Activated CD8-positive, alpha-beta memory T cell treated with anti-CD3 and anti-CD28 coated beads, Interleukin-2, amount 50 U/mL, for 24 hours (primary cell): ENCODE data around the gene ENOX1.

Source experiments
- DNase-seq: peaks from one replicate; pipeline ENCODE4 v3.0.0-alpha.2; 2020; ENCODE audit errors: extremely low read depth

The ENOX1 gene

DNA sequence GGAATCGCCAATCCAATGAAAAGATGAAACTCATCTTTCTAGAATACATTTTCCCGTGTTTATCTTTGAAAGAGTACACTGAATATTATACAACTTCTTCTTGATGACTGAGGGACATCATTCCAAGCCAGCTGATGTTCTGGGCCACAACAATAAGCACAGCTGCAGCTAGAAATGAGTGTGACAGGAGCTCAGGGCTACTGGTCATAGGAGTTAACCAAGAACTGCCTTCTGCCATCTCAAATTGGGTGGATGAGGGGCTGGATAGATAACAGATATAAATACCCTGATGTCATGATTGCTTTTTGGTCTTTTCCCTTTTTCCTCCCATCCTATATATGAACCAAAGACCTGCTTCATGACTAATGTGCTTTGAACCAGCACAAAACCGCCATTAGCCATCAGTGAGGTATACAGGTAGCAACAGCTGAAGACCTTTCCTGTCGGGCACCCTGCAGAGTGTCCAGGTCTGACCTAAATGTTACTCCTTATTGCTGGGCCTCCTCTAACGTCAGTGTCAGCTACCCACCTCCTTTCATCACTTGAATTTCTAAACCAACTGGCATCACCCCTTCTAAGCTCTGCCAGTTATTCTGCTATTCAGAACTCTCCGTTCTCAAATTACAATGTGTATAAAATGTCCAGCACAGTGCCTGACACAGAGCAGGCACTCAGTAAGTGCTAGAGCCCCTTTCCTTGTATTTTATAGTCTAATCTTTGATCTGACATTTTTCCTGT lies 178.2 kb downstream of the ENOX1 start:
- no peak for DNase-seq

DNA sequence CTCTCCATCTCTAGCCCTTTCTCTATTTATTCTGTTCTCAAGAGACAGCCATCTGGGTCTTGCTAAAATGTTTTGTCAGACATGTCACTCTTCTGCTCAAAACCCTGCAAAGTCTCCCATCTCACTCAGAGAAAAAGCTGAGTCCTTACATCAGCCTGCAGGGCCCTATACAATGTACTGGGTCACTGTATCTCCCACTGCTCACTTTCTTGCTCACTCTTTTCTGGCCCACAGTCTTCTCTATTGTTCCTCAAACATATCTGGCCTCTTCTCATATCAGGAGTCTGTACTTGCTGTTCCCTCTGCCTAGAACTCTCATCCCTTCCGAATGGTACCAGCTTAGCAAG lies 189.2 kb downstream of the ENOX1 start:
- DNase-seq, result no peak

DNA sequence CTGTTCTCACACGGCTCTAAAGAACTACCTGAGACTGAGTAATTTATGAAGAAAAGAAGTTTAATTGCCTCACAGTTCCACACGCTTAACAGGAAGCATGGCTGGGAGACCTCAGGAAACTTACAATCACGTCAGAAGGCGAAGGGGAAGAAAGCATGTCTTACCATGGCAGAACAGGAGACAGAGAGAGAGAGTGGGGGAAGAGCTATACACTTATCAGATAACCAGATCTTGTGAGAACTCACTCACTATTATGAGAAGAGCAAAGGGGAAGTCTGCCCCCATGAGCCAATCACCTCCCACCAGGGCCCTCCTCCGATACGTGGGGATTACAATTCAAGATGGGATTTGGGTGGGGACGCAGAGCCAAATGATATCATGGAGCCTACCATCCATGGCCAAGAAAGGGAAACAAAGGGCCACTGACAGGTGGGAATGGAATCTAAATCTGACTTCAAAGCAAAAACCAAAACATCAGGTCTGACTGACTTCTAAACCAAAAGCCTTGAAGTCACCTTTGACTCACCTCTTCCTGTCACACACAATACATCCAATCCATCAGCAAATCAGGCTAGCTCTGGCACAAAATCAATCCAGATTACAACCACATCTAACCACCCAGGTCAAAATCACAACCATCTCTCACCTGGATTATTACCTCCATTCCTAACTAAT lies 189.7 kb downstream of the ENOX1 start:
- DNase-seq, result no peak

- no peak for DNase-seq
These were observed 190.8 kb downstream of the ENOX1 start for GRCh38 chr13:43596006-43596405.

- no peak for DNase-seq
These were observed 199.4 kb downstream of the ENOX1 start for GRCh38 chr13:43587376-43587775.

DNA sequence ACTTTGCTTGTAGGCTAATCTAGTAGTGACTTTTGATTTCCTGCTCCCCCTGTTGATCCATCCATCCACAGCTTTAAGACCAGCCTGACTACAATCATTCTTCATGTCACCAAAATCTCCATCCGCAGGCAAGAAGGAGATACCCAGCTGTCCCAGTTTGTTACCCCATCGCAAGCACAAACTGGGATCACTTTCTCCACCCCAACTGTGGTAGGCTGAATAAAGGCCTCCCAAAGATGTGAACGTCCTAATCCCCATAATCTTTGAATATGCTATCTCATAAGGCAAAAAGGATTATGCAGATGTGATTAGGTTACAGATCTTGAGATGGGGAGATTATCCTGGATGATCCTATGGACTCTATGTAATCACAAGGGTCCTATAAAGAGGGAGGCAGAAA lies 202.0 kb downstream of the ENOX1 start:
- no peak for DNase-seq

DNA sequence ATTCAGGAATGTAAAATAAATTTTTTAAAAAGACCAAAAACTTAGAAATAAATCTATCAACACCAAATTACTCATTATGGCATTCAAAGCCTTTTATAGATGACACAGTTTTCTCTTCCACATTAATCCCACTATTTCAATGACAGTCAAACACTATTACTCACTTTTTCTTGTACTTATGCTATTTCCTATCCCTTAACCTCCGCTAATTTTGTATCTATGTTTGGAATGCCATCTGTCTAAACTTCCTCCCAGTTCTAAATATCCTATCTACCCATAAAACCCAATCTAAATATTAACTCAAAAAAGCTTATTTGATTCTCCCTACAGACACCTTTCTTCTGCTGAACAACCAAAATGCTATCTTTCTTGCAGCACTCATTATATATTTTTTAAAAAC lies 203.5 kb downstream of the ENOX1 start:
- no peak for DNase-seq

- no peak for DNase-seq
These were observed 206.5 kb downstream of the ENOX1 start for GRCh38 chr13:43580280-43580679.

DNA sequence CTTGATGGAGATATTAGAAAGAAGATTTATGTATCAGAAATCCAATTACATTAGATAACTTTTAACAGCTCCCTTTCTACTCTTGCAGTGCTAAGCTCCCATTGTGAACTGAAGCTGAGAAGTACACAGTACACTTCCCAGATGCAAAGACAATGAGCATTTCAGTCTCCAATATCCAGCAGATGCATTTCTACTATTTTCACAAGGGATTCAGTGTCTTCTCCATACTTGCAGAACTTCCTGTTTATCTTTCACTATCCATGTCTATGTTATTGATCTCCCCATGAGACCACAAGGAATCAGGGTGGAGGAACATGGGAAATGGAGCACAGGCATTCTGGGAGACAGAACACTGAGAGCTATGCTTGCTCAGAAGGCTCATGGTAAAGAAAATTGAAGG lies 207.5 kb downstream of the ENOX1 start:
- DNase-seq, result no peak

DNA sequence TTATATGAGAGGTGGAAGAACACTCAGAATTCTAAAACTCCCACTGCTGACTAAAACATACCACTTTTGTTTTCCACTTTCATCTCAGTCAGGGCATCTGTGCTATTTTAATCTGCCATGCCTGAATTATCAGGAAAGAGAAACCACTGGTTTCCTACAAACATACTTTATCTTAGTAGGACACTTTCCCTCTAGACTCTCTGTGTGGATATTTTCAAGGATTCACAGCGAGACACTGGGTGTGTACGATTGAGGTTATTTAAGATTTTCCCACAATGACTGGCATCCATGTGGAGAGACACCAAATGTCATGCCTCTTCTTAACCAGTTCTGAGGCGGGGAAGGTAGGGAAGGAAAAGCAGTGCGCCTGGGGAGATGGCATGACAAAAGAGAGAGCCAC lies 212.2 kb downstream of the ENOX1 start:
- no peak for DNase-seq

- no peak for DNase-seq
These were observed 212.8 kb downstream of the ENOX1 start for GRCh38 chr13:43573802-43574514.

DNA sequence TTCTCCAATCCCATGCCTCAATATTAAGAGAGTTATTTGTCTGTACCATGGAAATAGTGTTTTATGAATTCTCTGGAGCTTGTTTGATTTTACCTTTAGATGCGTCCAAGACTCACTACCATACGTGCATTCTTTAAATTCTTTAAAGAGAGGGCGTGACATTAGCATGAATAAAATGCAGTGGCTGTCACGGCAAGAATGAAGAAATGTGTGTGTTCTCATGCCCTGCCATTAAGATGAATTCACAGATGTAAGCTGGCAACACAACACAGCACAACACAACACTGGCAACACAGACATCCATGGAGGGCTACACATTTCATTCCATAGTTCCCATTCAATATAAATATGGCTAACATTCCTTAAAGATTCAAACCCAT lies 213.4 kb downstream of the ENOX1 start:
- no peak for DNase-seq

- no peak for DNase-seq
These were observed 214.0 kb downstream of the ENOX1 start for GRCh38 chr13:43572656-43573360.

- DNase-seq, result no peak
These were observed 217.1 kb downstream of the ENOX1 start for GRCh38 chr13:43569658-43570057.

DNA sequence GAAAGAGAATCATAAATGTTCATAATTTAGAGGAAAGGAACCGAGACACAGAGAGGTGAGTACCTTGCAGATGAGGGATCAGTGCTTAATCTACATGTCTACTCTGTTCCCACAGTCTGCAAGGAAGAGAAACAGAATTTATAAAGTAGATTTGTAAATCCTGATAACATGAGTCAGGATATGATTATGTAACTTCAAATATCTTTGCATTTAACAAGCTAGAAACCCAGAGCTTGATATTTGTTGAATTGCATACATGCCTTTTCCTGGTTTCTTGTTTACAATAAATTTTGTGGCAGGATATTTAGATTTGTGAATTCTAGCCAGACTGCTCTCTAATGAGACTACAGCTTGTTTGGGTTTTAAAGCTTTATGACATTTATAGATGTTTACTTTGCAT lies 219.2 kb downstream of the ENOX1 start:
- DNase-seq, result no peak

GRCh38 chr13:43564952-43565351 lies 221.8 kb downstream of the ENOX1 start:
- DNase-seq, result no peak

DNA sequence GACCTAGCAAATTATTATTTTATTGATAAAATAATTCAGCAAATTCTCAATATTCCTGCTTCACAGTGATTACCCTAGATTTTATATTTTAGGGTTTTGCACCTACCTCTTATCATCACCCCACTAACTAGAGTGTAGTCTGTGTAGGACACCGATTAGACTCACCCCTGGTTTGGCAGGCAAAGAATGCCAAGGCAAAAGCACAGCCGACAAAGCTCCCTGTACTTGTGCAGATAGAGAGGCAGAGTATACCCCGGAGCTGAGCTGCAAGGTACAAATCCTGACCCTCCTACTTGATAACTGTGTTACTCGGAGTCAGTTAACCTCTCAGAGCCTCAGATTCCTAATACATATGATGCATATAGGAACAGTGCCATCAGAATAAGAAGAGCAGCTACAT lies 225.7 kb downstream of the ENOX1 start:
- DNase-seq, result no peak

GRCh38 chr13:43558939-43559338 lies 227.8 kb downstream of the ENOX1 start:
- no peak for DNase-seq

GRCh38 chr13:43558326-43558725 lies 228.4 kb downstream of the ENOX1 start:
- DNase-seq, result no peak

DNA sequence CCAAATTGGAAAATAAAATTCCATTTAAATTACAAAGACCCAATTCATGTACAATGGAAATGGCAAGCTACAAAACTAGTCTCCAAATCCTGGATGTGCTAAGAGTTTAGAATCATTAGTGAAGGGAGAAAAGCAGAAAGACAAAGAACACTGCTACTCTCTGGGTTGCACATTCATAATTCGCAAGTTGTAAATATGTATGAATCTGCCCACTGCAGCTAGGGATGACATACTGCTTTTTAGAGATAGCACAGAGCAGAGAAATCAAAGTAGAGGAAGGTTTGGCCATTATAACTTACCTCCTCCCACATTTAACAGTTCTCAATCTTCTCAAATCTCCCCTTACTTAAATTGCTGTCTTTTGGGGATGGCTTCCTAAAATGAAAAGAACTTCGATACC lies 231.1 kb downstream of the ENOX1 start:
- DNase-seq, result no peak

- no peak for DNase-seq
These were observed 234.8 kb downstream of the ENOX1 start for GRCh38 chr13:43551897-43552456.

GRCh38 chr13:43546816-43547215 lies 240.0 kb downstream of the ENOX1 start:
- no peak for DNase-seq
